ENCODE results near the gene ILF3.

DNA sequence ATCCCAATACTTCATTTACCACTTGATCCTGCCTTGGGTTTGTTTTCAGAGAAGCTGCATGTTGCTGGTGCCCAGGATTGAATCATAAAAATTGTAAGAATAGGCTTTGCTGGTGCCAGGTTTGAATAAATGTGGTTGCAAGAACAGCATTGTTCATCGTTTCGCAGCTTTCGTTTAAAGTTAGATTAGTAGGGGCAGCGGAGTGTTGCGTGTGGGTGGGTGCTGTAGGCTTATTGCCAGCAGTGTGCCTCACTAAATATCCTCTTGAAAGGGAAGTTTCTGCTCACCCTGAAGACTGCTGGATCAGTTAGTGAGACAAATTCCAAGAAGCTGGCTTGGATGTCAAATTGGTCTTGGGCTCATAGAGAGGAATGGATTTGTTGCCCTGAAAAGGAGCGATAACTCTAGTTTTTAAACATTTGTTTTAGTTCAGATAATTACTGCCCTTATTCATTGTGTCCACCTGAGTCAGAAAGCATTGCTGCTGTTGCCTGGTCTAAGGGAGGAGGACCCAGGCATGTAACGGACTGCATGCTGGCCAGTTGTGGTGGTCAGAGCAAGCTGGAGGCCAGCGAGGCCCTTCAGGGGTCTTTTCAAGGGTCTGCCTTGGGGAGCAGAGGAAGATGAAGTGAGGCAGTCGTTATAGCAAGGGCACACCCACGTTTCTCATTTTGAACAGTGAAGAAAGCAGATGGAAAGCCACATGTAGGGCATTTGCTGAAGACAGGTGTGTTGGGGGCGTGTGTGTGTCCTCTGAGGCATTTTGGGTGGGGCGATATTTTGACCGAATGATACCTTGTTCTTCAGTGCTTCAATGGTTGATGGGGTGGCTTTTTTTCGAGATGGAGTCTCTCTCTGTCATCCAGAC is 8.5 kb downstream of the ILF3 start:
- TF ChIP-seq, protein P1, sequence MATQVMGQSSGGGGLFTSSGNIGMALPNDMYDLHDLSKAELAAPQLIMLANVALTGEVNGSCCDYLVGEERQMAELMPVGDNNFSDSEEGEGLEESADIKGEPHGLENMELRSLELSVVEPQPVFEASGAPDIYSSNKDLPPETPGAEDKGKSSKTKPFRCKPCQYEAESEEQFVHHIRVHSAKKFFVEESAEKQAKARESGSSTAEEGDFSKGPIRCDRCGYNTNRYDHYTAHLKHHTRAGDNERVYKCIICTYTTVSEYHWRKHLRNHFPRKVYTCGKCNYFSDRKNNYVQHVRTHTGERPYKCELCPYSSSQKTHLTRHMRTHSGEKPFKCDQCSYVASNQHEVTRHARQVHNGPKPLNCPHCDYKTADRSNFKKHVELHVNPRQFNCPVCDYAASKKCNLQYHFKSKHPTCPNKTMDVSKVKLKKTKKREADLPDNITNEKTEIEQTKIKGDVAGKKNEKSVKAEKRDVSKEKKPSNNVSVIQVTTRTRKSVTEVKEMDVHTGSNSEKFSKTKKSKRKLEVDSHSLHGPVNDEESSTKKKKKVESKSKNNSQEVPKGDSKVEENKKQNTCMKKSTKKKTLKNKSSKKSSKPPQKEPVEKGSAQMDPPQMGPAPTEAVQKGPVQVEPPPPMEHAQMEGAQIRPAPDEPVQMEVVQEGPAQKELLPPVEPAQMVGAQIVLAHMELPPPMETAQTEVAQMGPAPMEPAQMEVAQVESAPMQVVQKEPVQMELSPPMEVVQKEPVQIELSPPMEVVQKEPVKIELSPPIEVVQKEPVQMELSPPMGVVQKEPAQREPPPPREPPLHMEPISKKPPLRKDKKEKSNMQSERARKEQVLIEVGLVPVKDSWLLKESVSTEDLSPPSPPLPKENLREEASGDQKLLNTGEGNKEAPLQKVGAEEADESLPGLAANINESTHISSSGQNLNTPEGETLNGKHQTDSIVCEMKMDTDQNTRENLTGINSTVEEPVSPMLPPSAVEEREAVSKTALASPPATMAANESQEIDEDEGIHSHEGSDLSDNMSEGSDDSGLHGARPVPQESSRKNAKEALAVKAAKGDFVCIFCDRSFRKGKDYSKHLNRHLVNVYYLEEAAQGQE (IDR thresholded peaks at IDR 0.05; ENCODE audit: insufficient read depth in 1 of 2, low read depth in 2 of 2, low read length in 1 of 2), result no peak
- TF ChIP-seq CTCF (IDR thresholded peaks at IDR 0.05) (no peak), TCF7L2 (IDR thresholded peaks at IDR 0.05; ENCODE audit: low read depth, low read length) (no peak), POLR2AphosphoS5 (IDR thresholded peaks at IDR 0.05; ENCODE audit: low read depth, low read length) (no peak), SIN3A (IDR thresholded peaks at IDR 0.05; ENCODE audit: borderline replicate concordance, insufficient read depth, low read depth, low read length) (no peak)
